Right atrium auricular region (tissue), 2 donors: ENCODE measurements around the gene BOC. TPM values are rescaled to one million over a fixed set of nuclear protein-coding genes. Genes with fewer than 3 reads are reported as not detected.

ENCODE experiments used
- DNase-seq: peaks from one replicate; pipeline ENCODE4 v3.0.0-alpha.2; 2019; ENCODE audit warnings: low spot score
- H3K27ac ChIP-seq, 2 donors: fragments of 200-600 bp; sonication (generic); 1 replicate in 1 of 2; 2 replicates in 1 of 2; pipeline ENCODE4 v1.5.1; 2016 to 2019
- H3K27me3 ChIP-seq, 2 donors: fragments of 200-600 bp; sonication (generic); one replicate each; pipeline versions ENCODE4 v1.5.1 to v1.6.0; 2017 to 2019
- H3K36me3 ChIP-seq: fragments of 200-600 bp; sonication (generic); one replicate; pipeline ENCODE4 v1.5.1; 2016
- H3K4me1 ChIP-seq, 2 donors: fragments of 200-600 bp; sonication (generic); one replicate each; pipeline versions ENCODE4 v1.5.1 to v1.6.0; 2017 to 2019
- H3K4me3 ChIP-seq, 2 donors: fragments of 200-600 bp; sonication (generic); 1 replicate in 1 of 2; 2 replicates in 1 of 2; pipeline ENCODE4 v1.5.1; 2017 to 2019; ENCODE audit warnings: mild to moderate bottlenecking in 1 of 2, moderate library complexity in 1 of 2
- H3K9me3 ChIP-seq, 2 donors: fragments of 200-600 bp; sonication (generic); one replicate each; pipeline ENCODE4 v1.5.1; 2019
- total RNA-seq, 2 donors: library from RNA; depleted of rRNA; stranded (reverse); fragments of >200 nt; gene quantifications; one replicate each; pipeline ENCODE4 v1.1.0, GENCODE V29; 2016
- TF ChIP-seq, protein P1 (sequence below), 2 donors: fragments of 200-600 bp; sonication (generic); IDR thresholded peaks; one replicate each; pipeline ENCODE4 v1.5.1; 2019; ENCODE audit warnings: antibody characterized with exemption in 2 of 2

Gene BOC
- total RNA-seq, 2 donors from 2014 or later, result 10.6 to 15.4 TPM

DNA sequence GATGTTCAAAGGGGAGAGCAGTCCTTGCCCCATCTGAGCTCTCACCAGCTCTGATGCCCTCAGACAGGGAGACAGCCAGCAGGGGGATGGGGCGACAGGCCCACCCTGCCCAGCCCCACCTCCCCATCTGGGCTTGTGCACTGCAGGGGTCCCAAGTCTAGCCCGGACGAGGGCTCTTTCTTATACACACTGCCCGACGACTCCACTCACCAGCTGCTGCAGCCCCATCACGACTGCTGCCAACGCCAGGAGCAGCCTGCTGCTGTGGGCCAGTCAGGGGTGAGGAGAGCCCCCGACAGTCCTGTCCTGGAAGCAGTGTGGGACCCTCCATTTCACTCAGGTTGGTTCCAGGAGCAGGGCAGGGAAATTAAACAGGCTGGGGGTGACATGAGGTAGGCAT lies 73.9 kb downstream of the BOC start:
- no peaks in the 10 kb centered on the region for H3K9me3 ChIP-seq
- no peak overlapping the region for H3K27ac ChIP-seq
- TF ChIP-seq, protein P1, sequence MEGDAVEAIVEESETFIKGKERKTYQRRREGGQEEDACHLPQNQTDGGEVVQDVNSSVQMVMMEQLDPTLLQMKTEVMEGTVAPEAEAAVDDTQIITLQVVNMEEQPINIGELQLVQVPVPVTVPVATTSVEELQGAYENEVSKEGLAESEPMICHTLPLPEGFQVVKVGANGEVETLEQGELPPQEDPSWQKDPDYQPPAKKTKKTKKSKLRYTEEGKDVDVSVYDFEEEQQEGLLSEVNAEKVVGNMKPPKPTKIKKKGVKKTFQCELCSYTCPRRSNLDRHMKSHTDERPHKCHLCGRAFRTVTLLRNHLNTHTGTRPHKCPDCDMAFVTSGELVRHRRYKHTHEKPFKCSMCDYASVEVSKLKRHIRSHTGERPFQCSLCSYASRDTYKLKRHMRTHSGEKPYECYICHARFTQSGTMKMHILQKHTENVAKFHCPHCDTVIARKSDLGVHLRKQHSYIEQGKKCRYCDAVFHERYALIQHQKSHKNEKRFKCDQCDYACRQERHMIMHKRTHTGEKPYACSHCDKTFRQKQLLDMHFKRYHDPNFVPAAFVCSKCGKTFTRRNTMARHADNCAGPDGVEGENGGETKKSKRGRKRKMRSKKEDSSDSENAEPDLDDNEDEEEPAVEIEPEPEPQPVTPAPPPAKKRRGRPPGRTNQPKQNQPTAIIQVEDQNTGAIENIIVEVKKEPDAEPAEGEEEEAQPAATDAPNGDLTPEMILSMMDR (IDR thresholded peaks at IDR 0.05), result no peak
- H3K4me3 ChIP-seq, result no peak overlapping the region
- H3K36me3 ChIP-seq, result peaks cover 11% of the 10 kb centered on the region
- no peak for DNase-seq
- H3K4me1 ChIP-seq, result no peaks in the 10 kb centered on the region
- no peaks in the 10 kb centered on the region for H3K27me3 ChIP-seq

DNA sequence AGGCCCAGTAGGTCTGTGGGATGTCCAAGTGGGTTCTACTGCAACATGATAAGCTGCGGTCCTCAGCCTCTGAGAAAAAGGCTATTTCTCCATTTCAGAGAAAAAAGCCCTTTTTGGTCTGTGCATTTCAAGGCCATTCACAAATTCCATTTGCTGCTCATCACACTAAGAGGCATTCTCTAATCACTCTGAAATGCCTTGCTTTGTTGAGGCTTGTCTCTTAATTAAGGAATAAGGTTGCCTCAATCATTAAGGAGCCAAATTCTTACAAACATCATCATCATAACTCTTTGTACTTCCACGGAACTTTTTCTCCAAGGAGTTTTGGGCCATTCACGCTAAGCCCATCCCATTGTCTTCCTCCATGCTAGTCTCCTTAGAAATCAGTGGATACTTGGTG lies 74.4 kb downstream of the BOC start:
- DNase-seq, result no peak
- Histone ChIP-seq H3K27ac (no peak overlapping the region), H3K27me3 (no peaks in the 10 kb centered on the region), H3K36me3 (peaks cover 6% of the 10 kb centered on the region), H3K4me1 (no peaks in the 10 kb centered on the region), H3K4me3 (no peak overlapping the region), H3K9me3 (no peaks in the 10 kb centered on the region)
- TF ChIP-seq, protein P1 (IDR thresholded peaks at IDR 0.05), result no peak

DNA sequence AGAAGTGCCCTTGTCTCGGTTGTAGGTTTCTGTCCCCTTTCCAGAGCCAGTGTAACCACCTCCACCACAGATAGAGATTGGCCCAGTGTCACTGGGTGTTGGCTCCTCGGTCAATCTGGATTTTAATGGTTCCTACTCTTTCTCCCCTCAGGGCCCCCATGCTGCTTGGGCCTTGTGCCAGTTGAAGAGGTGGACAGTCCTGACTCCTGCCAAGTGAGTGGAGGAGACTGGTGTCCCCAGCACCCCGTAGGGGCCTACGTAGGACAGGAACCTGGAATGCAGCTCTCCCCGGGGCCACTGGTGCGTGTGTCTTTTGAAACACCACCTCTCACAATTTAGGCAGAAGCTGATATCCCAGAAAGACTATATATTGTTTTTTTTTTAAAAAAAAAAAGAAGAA lies 75.2 kb downstream of the BOC start:
- TF ChIP-seq, protein P1 (IDR thresholded peaks at IDR 0.05), result no peak
- DNase-seq, result no peak
- no peaks in the 10 kb centered on the region for H3K9me3 ChIP-seq
- no peak overlapping the region for H3K27ac ChIP-seq
- H3K36me3 ChIP-seq, result no peaks in the 10 kb centered on the region
- H3K27me3 ChIP-seq, result no peaks in the 10 kb centered on the region
- no peaks in the 10 kb centered on the region for H3K4me1 ChIP-seq
- H3K4me3 ChIP-seq, result no peak overlapping the region

DNA sequence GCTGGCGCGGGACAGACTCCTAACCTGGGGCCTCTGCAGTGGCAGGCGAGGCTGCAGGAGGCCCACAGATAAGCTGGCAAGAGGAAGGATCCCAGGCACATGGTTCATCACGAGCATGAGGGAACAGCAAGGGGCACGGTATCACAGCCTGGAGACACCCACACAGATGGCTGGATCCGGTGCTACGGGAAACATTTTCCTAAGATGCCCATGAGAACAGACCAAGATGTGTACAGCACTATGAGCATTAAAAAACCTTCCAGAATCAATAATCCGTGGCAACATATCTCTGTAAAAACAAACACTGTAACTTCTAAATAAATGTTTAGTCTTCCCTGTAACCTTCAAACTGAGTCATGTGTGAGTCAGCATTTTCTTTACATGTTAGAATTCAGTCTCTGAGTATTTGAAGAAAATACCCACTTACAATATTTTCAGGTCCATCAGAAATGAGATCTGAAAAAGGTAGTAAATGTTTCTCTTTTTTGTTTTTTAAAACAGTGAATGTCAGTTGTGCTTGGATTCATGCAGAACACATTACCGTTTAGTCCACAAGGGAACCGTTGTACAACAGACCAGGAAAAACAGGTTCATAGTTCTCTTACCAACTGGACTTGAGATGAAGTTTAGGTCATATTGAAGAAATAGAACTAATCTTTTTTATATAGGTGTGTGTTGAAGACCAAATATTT lies 75.9 kb downstream of the BOC start:
- H3K4me1 ChIP-seq, result no peaks in the 10 kb centered on the region
- TF ChIP-seq, protein P1 (IDR thresholded peaks at IDR 0.05), result no peak
- no peaks in the 10 kb centered on the region for H3K27me3 ChIP-seq
- no peaks in the 10 kb centered on the region for H3K36me3 ChIP-seq
- DNase-seq, result no peak
- H3K9me3 ChIP-seq, result no peaks in the 10 kb centered on the region
- H3K27ac ChIP-seq, result no peak overlapping the region
- H3K4me3 ChIP-seq, result no peak overlapping the region

DNA sequence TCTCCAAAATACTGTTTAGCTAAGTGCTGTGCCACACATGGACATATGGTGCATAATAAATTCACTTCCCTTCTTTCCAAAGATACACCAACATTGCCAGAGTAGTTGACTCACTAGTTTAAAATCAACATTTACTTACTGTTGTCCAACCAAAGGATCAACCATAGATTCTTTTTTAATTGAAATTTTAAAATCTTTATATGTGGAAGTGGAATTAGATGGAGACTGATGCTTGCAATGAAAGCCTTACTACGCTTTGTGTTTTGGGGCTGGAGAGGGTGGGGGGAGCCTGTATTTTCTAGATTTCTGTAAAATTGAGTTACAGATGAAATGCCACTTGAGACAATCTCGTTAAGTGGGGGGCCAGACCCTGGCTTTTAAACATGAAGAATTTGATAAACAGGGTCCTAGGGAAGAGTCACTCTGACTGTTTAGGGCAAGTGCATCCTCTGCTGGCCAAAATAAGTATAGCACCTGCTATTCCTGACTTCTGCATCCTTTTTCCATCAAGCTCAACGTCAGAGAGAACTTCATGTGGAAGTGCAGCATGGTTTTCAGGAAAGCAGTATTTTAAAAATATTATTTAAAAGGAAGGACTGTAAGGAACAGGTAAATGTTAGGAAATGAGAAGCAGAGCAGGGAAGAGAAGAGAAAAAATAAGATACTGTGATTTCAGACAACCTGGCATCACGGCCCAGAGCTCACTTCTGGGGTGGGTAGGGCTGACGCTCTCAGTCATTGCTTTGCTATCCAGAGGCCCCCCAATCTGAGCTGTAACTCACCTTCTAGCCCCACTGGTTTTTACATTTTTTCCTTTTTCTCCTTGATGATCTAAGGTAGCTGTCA lies 76.7 kb downstream of the BOC start:
- no peaks in the 10 kb centered on the region for H3K27me3 ChIP-seq
- DNase-seq, result peak; percentile 75
- H3K36me3 ChIP-seq, result no peaks in the 10 kb centered on the region
- H3K4me1 ChIP-seq, result no peaks in the 10 kb centered on the region
- TF ChIP-seq, protein P1 (IDR thresholded peaks at IDR 0.05), result peak; percentile 98 to 99
- no peaks in the 10 kb centered on the region for H3K9me3 ChIP-seq
- H3K4me3 ChIP-seq, result no peak overlapping the region
- H3K27ac ChIP-seq, result no peak overlapping the region
